ENCODE data around the gene SGMS1.

The SGMS1 gene

GRCh38 chr10:50536617-50537240 is 87.0 kb downstream of the SGMS1 start:
- DNase-seq (ENCODE audit: low spot score), result peak; percentile 25

GRCh38 chr10:50534748-50535376 is 88.9 kb downstream of the SGMS1 start:
- peak; percentile 24 for DNase-seq (ENCODE audit: low spot score)

GRCh38 chr10:50533296-50533695 is 90.5 kb downstream of the SGMS1 start:
- DNase-seq (ENCODE audit: low spot score), result no peak

GRCh38 chr10:50531388-50532077 is 92.2 kb downstream of the SGMS1 start:
- DNase-seq (ENCODE audit: low spot score), result no peak

GRCh38 chr10:50529660-50530059 is 94.1 kb downstream of the SGMS1 start:
- DNase-seq (ENCODE audit: low spot score), result no peak

GRCh38 chr10:50528206-50528605 is 95.5 kb downstream of the SGMS1 start:
- DNase-seq (ENCODE audit: low spot score), result no peak

GRCh38 chr10:50527442-50528043 is 96.2 kb downstream of the SGMS1 start:
- DNase-seq (ENCODE audit: low spot score), result no peak

GRCh38 chr10:50526185-50526584 is 97.6 kb downstream of the SGMS1 start:
- DNase-seq (ENCODE audit: low spot score), result no peak

- DNase-seq (ENCODE audit: low spot score), result no peak
These were observed 100.4 kb downstream of the SGMS1 start for GRCh38 chr10:50523357-50523756.

GRCh38 chr10:50522908-50523307 is 100.8 kb downstream of the SGMS1 start:
- no peak for DNase-seq (ENCODE audit: low spot score)

- DNase-seq (ENCODE audit: low spot score), result no peak
These were observed 103.6 kb downstream of the SGMS1 start for GRCh38 chr10:50520115-50520514.

GRCh38 chr10:50517626-50518025 is 106.1 kb downstream of the SGMS1 start:
- no peak for DNase-seq (ENCODE audit: low spot score)

GRCh38 chr10:50516171-50516570 is 107.6 kb downstream of the SGMS1 start:
- DNase-seq (ENCODE audit: low spot score), result no peak

- no peak for DNase-seq (ENCODE audit: low spot score)
These were observed 108.3 kb downstream of the SGMS1 start for GRCh38 chr10:50515420-50515819.

GRCh38 chr10:50514995-50515394 is 108.8 kb downstream of the SGMS1 start:
- DNase-seq (ENCODE audit: low spot score), result peak; percentile 10

- DNase-seq (ENCODE audit: low spot score), result no peak
These were observed 109.8 kb downstream of the SGMS1 start for GRCh38 chr10:50513956-50514355.

GRCh38 chr10:50512743-50513416 is 110.9 kb downstream of the SGMS1 start:
- no peak for DNase-seq (ENCODE audit: low spot score)

GRCh38 chr10:50512214-50512595 is 111.6 kb downstream of the SGMS1 start:
- DNase-seq (ENCODE audit: low spot score), result no peak

- DNase-seq (ENCODE audit: low spot score), result no peak
These were observed 112.1 kb downstream of the SGMS1 start for GRCh38 chr10:50511492-50512213.

GRCh38 chr10:50510517-50511473 is 113.0 kb downstream of the SGMS1 start:
- DNase-seq (ENCODE audit: low spot score), result no peak

Data from AG08395 (cell line).